Liver (tissue), 9 donors: ENCODE results near the gene CFAP65. TPM values are rescaled to one million over a fixed set of nuclear protein-coding genes. Genes with fewer than 3 reads are reported as not detected.

ENCODE experiments used
- DNase-seq: peaks from one replicate; pipeline ENCODE4 v3.0.0-alpha.2; 2017; ENCODE audit warnings: low spot score
- H3K27ac ChIP-seq, 2 donors: one replicate each; pipeline ENCODE4 v1.7.0; 2013; ENCODE audit warnings: inconsistent platforms in 2 of 2, low read length in 2 of 2, control low read depth in 1 of 2, low read depth in 1 of 2, mild to moderate bottlenecking in 1 of 2
- H3K27me3 ChIP-seq, 4 donors: one replicate each; pipeline versions ENCODE4 v1.6.1 to v1.7.0; 2013; ENCODE audit warnings: low read length in 3 of 4, inconsistent platforms in 1 of 4, mild to moderate bottlenecking in 1 of 4, moderate library complexity in 1 of 4; ENCODE audit not compliant: control insufficient read depth in 4 of 4, insufficient read depth in 4 of 4
- H3K36me3 ChIP-seq, 4 donors: one replicate each; pipeline versions ENCODE4 v1.6.1 to v1.7.0; 2013; ENCODE audit warnings: low read length in 3 of 4, mild to moderate bottlenecking in 3 of 4, low read depth in 1 of 4, moderate library complexity in 1 of 4; ENCODE audit not compliant: control insufficient read depth in 4 of 4, insufficient read depth in 3 of 4
- H3K4me1 ChIP-seq, 4 donors: one replicate each; pipeline versions ENCODE4 v1.6.1 to v1.7.0; 2013; ENCODE audit warnings: low read length in 3 of 4, mild to moderate bottlenecking in 3 of 4, moderate library complexity in 1 of 4; ENCODE audit not compliant: control insufficient read depth in 4 of 4, insufficient read depth in 4 of 4
- H3K4me3 ChIP-seq, 3 donors: one replicate each; pipeline versions ENCODE4 v1.6.1 to v1.7.0; 2013; ENCODE audit warnings: low read length in 3 of 3, control low read depth in 1 of 3, low read depth in 1 of 3, mild to moderate bottlenecking in 1 of 3
- H3K9ac ChIP-seq, 2 donors: one replicate each; pipeline ENCODE4 v1.7.0; 2013; ENCODE audit warnings: low read length in 2 of 2, mild to moderate bottlenecking in 2 of 2, moderate library complexity in 2 of 2, control low read depth in 1 of 2, low read depth in 1 of 2
- H3K9me3 ChIP-seq, 4 donors: one replicate each; pipeline versions ENCODE4 v1.6.1 to v1.7.0; 2013; ENCODE audit warnings: low read length in 3 of 4; ENCODE audit not compliant: control insufficient read depth in 4 of 4
- EGR1 ChIP-seq, 2 donors: IDR thresholded peaks; 2 replicates each; pipeline ENCODE4 v1.6.1; 2016 to 2018; ENCODE audit warnings: antibody characterized with exemption in 2 of 2, low read depth in 2 of 2
- FOXA1 ChIP-seq: IDR thresholded peaks from 2 replicates; pipeline ENCODE4 v1.6.1; 2016; ENCODE audit warnings: antibody characterized with exemption
- FOXA2 ChIP-seq: IDR thresholded peaks from 2 replicates; pipeline ENCODE4 v1.6.1; 2016; ENCODE audit warnings: antibody characterized with exemption
- GABPA ChIP-seq, 2 donors: IDR thresholded peaks in 1 of 2; conservative IDR thresholded peaks in 1 of 2; 2 replicates each; pipeline ENCODE4 v1.6.1; 2016; ENCODE audit warnings: antibody characterized with exemption in 2 of 2, mild to moderate bottlenecking in 1 of 2, moderate library complexity in 1 of 2
- HNF4A ChIP-seq, 2 donors: conservative IDR thresholded peaks; 2 replicates each; pipeline ENCODE4 v1.6.1; 2016; ENCODE audit warnings: antibody characterized with exemption in 2 of 2, mild to moderate bottlenecking in 2 of 2
- HNF4G ChIP-seq: IDR thresholded peaks from 2 replicates; pipeline ENCODE4 v1.6.1; 2016; ENCODE audit warnings: antibody characterized with exemption
- JUND ChIP-seq, 2 donors: IDR thresholded peaks; 2 replicates each; pipeline ENCODE4 v1.6.1; 2016; ENCODE audit warnings: antibody characterized with exemption in 2 of 2
- RAD21 ChIP-seq, 2 donors: IDR thresholded peaks; 2 replicates each; pipeline ENCODE4 v1.6.1; 2016; ENCODE audit warnings: antibody characterized with exemption in 2 of 2, mild to moderate bottlenecking in 2 of 2
- RXRA ChIP-seq, 2 donors: IDR thresholded peaks; 2 replicates each; pipeline ENCODE4 v1.6.1; 2017 to 2018; ENCODE audit warnings: antibody characterized with exemption in 2 of 2, mild to moderate bottlenecking in 1 of 2
- SP1 ChIP-seq: IDR thresholded peaks from 2 replicates; pipeline ENCODE4 v1.6.1; 2018; ENCODE audit warnings: antibody characterized with exemption, mild to moderate bottlenecking
- TAF1 ChIP-seq: conservative IDR thresholded peaks from 2 replicates; pipeline ENCODE4 v1.6.1; 2016; ENCODE audit warnings: antibody characterized with exemption, mild to moderate bottlenecking
- YY1 ChIP-seq: IDR thresholded peaks from 2 replicates; pipeline ENCODE4 v1.6.1; 2016; ENCODE audit warnings: antibody characterized with exemption, mild to moderate bottlenecking
- WGBS: extraction: QIAGEN DNeasy Blood & Tissue Kit; methylation state at CpG from one replicate; pipeline ENCODE4 v1.1.7; 2013; 5-methylcytosine and 5-hydroxymethylcytosine counted together
- polyA plus RNA-seq, 2 donors: library from polyadenylated mRNA; stranded (reverse) in 1 of 2; unstranded in 1 of 2; fragments of 200-250 nt in 1 of 2; fragments of >200 nt in 1 of 2; fragmentation: Nextera tagmentation in 1 of 2; extraction: Ambion mirVana in 1 of 2; gene quantifications; one replicate each; pipeline versions ENCODE4 v1.2.1 to v1.2.3, GENCODE V29; 2013 to 2015
- total RNA-seq, 2 donors: library from RNA; depleted of rRNA; stranded (reverse); fragments of >200 nt; gene quantifications; one replicate each; pipeline ENCODE4 v1.2.3, GENCODE V29; 2014
- TF ChIP-seq, protein P1 (sequence below): fragments of 150-350 bp; IDR thresholded peaks from 2 replicates; pipeline ENCODE4 v1.5.1; 2017; ENCODE audit warnings: improper control_type of control experiment, low read depth, low read length; ENCODE audit not compliant: missing input control
- TF ChIP-seq, protein P2 (sequence below): IDR thresholded peaks from 2 replicates; pipeline ENCODE4 v1.6.1; 2016; ENCODE audit warnings: antibody characterized with exemption
- TF ChIP-seq, protein P3 (sequence below): IDR thresholded peaks from 2 replicates; pipeline ENCODE4 v1.6.1; 2016; ENCODE audit warnings: antibody characterized with exemption, mild to moderate bottlenecking
- TF ChIP-seq, protein P4 (sequence below): IDR thresholded peaks from 2 replicates; pipeline ENCODE4 v1.6.1; 2016; ENCODE audit warnings: antibody characterized with exemption
- donor health status: healthy.
- donor health status: healthy.
- donor health status: healthy.
- donor health status: healthy.
- donor health status: healthy.

The CFAP65 gene
- total and polyA plus RNA-seq, 4 donors: not detected

DNA sequence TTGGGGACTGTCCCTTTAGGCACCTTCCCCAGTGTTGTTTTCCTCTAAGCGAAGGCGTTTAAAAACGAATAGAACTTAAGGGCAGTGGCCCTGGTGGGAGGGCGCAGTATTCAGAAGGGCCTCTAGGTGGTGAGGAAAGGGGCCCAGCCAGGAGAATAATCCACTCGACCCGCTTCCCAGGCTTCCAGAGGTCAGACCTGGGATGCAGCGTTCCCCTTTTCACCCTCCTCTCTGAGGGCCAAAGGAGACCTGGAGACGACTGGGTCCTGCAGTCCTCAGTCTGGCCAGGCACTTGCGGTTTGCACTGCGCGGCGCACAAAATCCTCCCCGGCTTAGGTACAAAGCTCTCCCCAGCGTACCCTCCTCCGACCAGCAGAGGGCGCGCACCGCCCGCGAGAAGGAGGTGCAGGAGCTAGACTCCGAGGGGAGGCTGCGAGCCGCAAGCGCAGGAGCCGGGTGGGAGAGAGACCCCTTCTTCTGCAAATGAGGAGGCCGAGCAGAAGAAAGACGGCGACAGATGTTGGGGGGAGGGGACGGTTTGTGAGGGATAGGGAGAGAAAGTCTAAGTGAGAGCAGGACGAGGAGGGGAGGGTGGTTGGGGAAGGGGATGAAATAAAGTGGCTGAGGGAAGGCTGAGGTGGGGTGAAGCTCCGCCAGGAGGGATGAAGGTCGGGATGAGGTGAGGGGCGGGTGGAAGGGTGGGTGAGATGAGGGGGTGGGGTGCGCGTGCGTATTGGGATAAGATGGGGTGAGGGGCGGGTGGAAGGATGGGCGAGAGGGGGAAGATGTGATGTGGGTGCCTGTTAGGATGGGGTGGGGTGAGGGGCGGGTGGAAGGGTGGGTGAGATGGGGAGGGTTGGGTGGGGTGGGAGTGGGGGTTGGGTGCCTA lies 61.2 kb downstream of the CFAP65 start:
- Histone ChIP-seq H3K9me3 (no peaks in the 10 kb centered on the region), H3K27ac (no peak overlapping the region), H3K4me1 (peaks cover 5 to 30% (median 16%) of the 10 kb centered on the region in 4 donors), H3K27me3 (peaks cover 7 to 18% (median 12%) of the 10 kb centered on the region in 4 donors), H3K9ac (no peak overlapping the region), H3K36me3 (no peaks in the 10 kb centered on the region), H3K4me3 (no peak overlapping the region)
- DNase-seq: peak; percentile 78
- 5% methylated on average over 39 of the region's 39 CpGs for WGBS
- TF ChIP-seq JUND (IDR thresholded peaks at IDR 0.05) (no peak), RAD21 (IDR thresholded peaks at IDR 0.05) (peak; percentile 81 to 85), HNF4A (conservative IDR thresholded peaks at IDR 0.05) (peak in 1 of 2 donors; percentile 23)
- TF ChIP-seq, protein P1, sequence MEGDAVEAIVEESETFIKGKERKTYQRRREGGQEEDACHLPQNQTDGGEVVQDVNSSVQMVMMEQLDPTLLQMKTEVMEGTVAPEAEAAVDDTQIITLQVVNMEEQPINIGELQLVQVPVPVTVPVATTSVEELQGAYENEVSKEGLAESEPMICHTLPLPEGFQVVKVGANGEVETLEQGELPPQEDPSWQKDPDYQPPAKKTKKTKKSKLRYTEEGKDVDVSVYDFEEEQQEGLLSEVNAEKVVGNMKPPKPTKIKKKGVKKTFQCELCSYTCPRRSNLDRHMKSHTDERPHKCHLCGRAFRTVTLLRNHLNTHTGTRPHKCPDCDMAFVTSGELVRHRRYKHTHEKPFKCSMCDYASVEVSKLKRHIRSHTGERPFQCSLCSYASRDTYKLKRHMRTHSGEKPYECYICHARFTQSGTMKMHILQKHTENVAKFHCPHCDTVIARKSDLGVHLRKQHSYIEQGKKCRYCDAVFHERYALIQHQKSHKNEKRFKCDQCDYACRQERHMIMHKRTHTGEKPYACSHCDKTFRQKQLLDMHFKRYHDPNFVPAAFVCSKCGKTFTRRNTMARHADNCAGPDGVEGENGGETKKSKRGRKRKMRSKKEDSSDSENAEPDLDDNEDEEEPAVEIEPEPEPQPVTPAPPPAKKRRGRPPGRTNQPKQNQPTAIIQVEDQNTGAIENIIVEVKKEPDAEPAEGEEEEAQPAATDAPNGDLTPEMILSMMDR: peak; percentile 78

DNA sequence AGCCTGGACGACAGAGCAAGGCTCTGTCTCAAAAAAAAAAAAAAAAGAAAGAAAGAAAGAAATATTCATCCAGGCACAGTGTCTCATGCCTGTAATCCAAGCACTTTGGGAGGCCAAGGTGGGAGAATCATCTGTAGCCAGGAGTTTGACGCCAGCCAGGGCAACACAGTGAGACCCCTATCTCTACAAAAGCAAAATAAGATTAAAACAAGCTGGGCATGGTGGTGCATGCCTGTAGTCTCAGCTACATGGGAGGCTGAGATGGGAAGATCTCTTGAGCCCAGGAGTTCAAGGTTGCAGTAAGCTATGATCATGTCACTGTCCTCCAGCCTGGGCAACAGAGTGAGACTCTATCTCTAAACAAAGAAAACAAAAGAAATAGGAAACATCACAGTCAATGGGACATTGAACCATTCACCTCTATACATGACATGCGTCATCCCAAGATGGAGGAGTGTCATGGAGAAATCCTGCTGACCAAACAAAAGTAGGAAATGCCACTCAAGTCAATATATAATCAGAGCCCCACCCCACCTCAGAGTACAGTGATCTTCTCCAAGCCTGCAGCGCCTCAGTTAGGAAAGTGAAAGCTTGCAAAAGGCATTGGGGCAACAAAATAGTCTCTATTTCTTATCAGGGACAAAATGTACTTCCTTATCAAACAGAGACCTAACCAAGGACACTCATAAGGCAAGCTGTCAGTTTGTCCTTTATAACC lies 66.1 kb downstream of the CFAP65 start:
- Histone ChIP-seq H3K9me3 (no peaks in the 10 kb centered on the region), H3K36me3 (no peaks in the 10 kb centered on the region), H3K27ac (no peak overlapping the region), H3K9ac (no peak overlapping the region), H3K27me3 (peaks cover 0 to 25% (median 0%) of the 10 kb centered on the region in 4 donors), H3K4me3 (no peak overlapping the region), H3K4me1 (peaks cover 0 to 7% (median 3%) of the 10 kb centered on the region in 4 donors)
- no peak for DNase-seq
- 69% methylated on average over 4 of the region's 4 CpGs for WGBS
- no peak for TF ChIP-seq RAD21 (IDR thresholded peaks at IDR 0.05)
- TF ChIP-seq, protein P2, sequence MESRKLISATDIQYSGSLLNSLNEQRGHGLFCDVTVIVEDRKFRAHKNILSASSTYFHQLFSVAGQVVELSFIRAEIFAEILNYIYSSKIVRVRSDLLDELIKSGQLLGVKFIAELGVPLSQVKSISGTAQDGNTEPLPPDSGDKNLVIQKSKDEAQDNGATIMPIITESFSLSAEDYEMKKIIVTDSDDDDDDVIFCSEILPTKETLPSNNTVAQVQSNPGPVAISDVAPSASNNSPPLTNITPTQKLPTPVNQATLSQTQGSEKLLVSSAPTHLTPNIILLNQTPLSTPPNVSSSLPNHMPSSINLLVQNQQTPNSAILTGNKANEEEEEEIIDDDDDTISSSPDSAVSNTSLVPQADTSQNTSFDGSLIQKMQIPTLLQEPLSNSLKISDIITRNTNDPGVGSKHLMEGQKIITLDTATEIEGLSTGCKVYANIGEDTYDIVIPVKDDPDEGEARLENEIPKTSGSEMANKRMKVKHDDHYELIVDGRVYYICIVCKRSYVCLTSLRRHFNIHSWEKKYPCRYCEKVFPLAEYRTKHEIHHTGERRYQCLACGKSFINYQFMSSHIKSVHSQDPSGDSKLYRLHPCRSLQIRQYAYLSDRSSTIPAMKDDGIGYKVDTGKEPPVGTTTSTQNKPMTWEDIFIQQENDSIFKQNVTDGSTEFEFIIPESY: no peak
- TF ChIP-seq JUND (IDR thresholded peaks at IDR 0.05): no peak
- no peak for TF ChIP-seq HNF4A (conservative IDR thresholded peaks at IDR 0.05)
- TF ChIP-seq TAF1: no peak
- no peak for TF ChIP-seq FOXA2
- TF ChIP-seq FOXA1: no peak
- TF ChIP-seq EGR1 (IDR thresholded peaks at IDR 0.05; ENCODE audit: low read depth in 2 of 2): no peak
- no peak for TF ChIP-seq RXRA (IDR thresholded peaks at IDR 0.05)
- TF ChIP-seq GABPA (IDR thresholded peaks at IDR 0.05 in 1 of 2, conservative IDR thresholded peaks at IDR 0.05 in 1 of 2): no peak
- no peak for TF ChIP-seq SP1
- TF ChIP-seq YY1: no peak
- TF ChIP-seq, protein P3, sequence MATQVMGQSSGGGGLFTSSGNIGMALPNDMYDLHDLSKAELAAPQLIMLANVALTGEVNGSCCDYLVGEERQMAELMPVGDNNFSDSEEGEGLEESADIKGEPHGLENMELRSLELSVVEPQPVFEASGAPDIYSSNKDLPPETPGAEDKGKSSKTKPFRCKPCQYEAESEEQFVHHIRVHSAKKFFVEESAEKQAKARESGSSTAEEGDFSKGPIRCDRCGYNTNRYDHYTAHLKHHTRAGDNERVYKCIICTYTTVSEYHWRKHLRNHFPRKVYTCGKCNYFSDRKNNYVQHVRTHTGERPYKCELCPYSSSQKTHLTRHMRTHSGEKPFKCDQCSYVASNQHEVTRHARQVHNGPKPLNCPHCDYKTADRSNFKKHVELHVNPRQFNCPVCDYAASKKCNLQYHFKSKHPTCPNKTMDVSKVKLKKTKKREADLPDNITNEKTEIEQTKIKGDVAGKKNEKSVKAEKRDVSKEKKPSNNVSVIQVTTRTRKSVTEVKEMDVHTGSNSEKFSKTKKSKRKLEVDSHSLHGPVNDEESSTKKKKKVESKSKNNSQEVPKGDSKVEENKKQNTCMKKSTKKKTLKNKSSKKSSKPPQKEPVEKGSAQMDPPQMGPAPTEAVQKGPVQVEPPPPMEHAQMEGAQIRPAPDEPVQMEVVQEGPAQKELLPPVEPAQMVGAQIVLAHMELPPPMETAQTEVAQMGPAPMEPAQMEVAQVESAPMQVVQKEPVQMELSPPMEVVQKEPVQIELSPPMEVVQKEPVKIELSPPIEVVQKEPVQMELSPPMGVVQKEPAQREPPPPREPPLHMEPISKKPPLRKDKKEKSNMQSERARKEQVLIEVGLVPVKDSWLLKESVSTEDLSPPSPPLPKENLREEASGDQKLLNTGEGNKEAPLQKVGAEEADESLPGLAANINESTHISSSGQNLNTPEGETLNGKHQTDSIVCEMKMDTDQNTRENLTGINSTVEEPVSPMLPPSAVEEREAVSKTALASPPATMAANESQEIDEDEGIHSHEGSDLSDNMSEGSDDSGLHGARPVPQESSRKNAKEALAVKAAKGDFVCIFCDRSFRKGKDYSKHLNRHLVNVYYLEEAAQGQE: no peak
- no peak for TF ChIP-seq HNF4G
- TF ChIP-seq, protein P4, sequence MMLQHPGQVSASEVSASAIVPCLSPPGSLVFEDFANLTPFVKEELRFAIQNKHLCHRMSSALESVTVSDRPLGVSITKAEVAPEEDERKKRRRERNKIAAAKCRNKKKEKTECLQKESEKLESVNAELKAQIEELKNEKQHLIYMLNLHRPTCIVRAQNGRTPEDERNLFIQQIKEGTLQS: no peak
